Small intestine (tissue), 7 donors: ENCODE measurements around the gene PALLD. TPM values are rescaled to one million over a fixed set of nuclear protein-coding genes. Genes with fewer than 3 reads are reported as not detected.
A peak's percentile ranks its signal among the peaks of the same experiment; 100 is the strongest.

Experiments used
- DNase-seq, 2 donors: peaks; one replicate each; pipeline versions ENCODE4 v3.0.0 to v3.0.0-alpha.2; 2013
- FAIRE-seq: peaks from 2 replicates; lab custom pipeline; 2012; peaks lifted over from hg19 to GRCh38; lab: Jason Lieb, UNC
- H3K27ac ChIP-seq, 3 donors: one replicate each; pipeline ENCODE4 v1.5.1; 2013; ENCODE audit warnings: low read length in 2 of 3, mild to moderate bottlenecking in 2 of 3, control low read depth in 1 of 3, inconsistent platforms in 1 of 3, low read depth in 1 of 3, moderate library complexity in 1 of 3
- H3K27me3 ChIP-seq, 3 donors: one replicate each; pipeline ENCODE4 v1.6.1; 2013; ENCODE audit warnings: low read length in 3 of 3, inconsistent platforms in 1 of 3; ENCODE audit not compliant: control insufficient read depth in 3 of 3, insufficient read depth in 3 of 3
- H3K36me3 ChIP-seq, 3 donors: one replicate each; pipeline ENCODE4 v1.6.1; 2013; ENCODE audit warnings: low read length in 3 of 3, inconsistent platforms in 1 of 3, low read depth in 1 of 3, mild to moderate bottlenecking in 1 of 3, moderate library complexity in 1 of 3; ENCODE audit not compliant: control insufficient read depth in 3 of 3, insufficient read depth in 2 of 3
- H3K4me1 ChIP-seq, 3 donors: one replicate each; pipeline ENCODE4 v1.6.1; 2013; ENCODE audit warnings: low read length in 2 of 3, inconsistent platforms in 1 of 3, low read depth in 1 of 3, mild to moderate bottlenecking in 1 of 3, moderate library complexity in 1 of 3; ENCODE audit not compliant: control insufficient read depth in 3 of 3, insufficient read depth in 2 of 3
- H3K4me3 ChIP-seq, 3 donors: one replicate each; pipeline ENCODE4 v1.5.1; 2013; ENCODE audit warnings: low read length in 3 of 3, control low read depth in 1 of 3, inconsistent platforms in 1 of 3, low read depth in 1 of 3, mild to moderate bottlenecking in 1 of 3, moderate library complexity in 1 of 3
- H3K9me3 ChIP-seq, 2 donors: one replicate each; pipeline ENCODE4 v1.6.1; 2013; ENCODE audit warnings: low read depth in 1 of 2, low read length in 1 of 2; ENCODE audit not compliant: control insufficient read depth in 2 of 2, insufficient read depth in 1 of 2
- WGBS, 3 donors: extraction: QIAGEN DNeasy Blood & Tissue Kit; methylation state at CpG; one replicate each; pipeline ENCODE4 v1.1.7; 2013; 5-methylcytosine and 5-hydroxymethylcytosine counted together
- polyA plus RNA-seq, 4 donors: library from polyadenylated mRNA; stranded (reverse) in 3 of 4; unstranded in 1 of 4; fragments of 200-250 nt in 3 of 4; fragments of 120-200 nt in 1 of 4; gene quantifications; one replicate each; pipeline versions ENCODE4 v1.2.1 to v1.2.3, GENCODE V29; 2013
- donor health status: healthy with polysubstance abuse.
- donor health status: control.
- donor health status: control.
- donor health status: Bipolar disorder and iron deficiency.
- donor health status: healthy.

The PALLD gene
- polyA plus RNA-seq, 4 donors = 31.3 to 58.9 (median 38.0) TPM

- no peaks in the 10 kb centered on the region for H3K27me3 ChIP-seq
- no peaks in the 10 kb centered on the region for H3K9me3 ChIP-seq
- FAIRE-seq (peak; percentile 94), DNase-seq (peak; percentile 46 to 49)
- H3K4me3 ChIP-seq = no peak overlapping the region
- no peaks in the 10 kb centered on the region for H3K4me1 ChIP-seq
- H3K27ac ChIP-seq = no peak overlapping the region
- H3K36me3 ChIP-seq = peaks cover 4 to 10% (median 5%) of the 10 kb centered on the region in 3 donors
- 66 to 74% (median 72%) methylated on average over 8 of the region's 8 CpGs for WGBS, 3 donors
Measured at GRCh38 chr4:168917138-168917779, 420.4 kb downstream of the PALLD start.

DNA sequence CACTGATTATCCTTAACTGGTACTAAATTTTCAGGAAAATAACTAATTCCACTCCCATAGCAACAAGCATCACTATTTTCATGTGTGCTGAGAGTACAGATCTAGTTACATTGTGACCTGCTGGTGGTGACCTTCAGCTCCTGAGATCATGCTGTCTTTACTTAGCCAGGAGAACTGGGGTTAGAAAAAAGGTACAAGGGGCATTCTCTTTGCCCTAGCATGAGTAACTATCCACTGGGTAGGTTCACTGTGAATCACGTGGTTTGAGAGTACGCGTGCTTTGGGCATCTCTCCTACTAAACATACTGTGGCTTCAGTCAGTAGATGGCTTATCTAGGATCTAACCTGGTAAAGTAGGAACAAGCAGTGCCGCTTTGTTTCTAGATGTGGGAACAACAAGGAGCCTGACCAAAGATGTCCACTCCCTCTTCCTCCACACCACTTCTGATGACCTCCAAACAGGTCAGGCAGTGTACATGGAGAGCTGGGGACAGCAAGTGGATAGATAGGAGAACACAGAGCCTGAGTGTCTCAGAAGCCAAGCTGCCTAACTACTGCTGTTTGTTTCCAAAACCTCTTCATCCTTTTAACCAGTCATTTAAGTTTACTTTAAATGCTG is 423.0 kb downstream of the PALLD start:
- DNase-seq (no peak), FAIRE-seq (no peak)
- H3K27ac ChIP-seq = no peak overlapping the region
- H3K27me3 ChIP-seq = no peaks in the 10 kb centered on the region
- peaks cover 5 to 12% (median 7%) of the 10 kb centered on the region in 3 donors for H3K36me3 ChIP-seq
- no peaks in the 10 kb centered on the region for H3K9me3 ChIP-seq
- H3K4me3 ChIP-seq = no peak overlapping the region
- no peaks in the 10 kb centered on the region for H3K4me1 ChIP-seq
- 91 to 93% (median 92%) methylated on average over 4 of the region's 4 CpGs for WGBS, 3 donors

DNA sequence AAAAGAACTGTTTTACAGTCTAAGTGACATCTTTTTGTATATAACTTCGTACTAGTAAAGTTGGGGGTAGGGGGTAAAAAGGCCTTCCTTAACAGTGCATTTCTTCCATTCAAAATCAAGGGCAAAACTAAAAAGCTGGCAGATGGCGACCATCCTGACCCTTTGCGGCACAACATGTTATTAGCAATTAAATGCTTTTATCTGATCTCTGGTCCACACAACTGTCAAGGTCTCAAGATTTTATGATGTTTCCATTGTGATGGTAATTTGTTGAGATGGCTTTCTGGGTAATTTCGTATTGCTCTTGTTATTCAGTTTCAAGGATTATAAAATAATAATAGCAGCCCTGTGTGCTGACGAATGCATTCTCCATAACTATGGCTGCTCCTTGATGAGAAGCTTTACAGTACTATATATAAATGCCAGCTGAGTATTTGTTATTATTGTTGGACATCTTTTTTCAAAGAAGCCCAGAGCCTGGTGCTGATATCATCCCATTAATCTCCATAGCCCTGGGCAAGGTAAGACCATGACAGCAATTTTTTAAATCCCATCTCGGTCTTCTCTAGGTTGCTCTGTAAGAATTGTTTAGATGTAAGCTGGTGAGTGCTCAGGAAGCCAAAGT is 423.7 kb downstream of the PALLD start:
- peaks cover 5 to 12% (median 10%) of the 10 kb centered on the region in 3 donors for H3K36me3 ChIP-seq
- no peaks in the 10 kb centered on the region for H3K9me3 ChIP-seq
- no peak overlapping the region for H3K4me3 ChIP-seq
- H3K27me3 ChIP-seq = no peaks in the 10 kb centered on the region
- no peak overlapping the region for H3K27ac ChIP-seq
- 80 to 84% (median 80%) methylated on average over 6 of the region's 6 CpGs for WGBS, 3 donors
- DNase-seq (no peak), FAIRE-seq (no peak)
- no peaks in the 10 kb centered on the region for H3K4me1 ChIP-seq

DNA sequence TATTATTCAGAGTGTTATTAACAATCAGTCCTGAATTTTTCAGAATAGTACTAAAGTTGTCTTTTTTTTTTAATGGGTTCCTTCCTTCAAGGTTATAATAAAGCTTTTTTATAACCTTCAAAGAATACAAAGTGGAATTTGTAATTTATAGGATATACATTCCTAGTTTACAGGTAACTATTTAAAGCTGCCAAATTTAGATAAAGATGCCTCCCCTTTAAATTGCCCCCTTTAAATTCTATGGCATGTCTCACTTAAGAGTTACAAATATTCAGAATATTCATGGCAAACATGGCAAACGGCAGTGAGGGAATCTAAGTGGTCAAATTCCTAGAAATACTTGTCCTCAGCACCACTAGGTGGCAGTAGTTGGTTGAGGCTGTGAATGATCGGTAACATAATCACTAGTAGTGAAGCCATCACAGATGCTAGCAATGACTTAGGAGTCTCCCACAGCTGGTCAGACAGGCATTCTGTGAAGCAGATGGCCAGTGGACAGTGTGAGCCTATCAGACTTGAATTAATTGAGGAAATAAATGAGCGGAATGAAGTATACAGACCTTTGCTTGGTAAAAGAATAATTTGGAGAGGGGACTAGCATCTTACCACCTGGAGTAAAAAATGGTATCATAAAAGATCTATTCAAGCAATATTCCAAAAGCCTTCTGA is 426.8 kb downstream of the PALLD start:
- WGBS, 3 donors = 11 to 15% (median 12%) methylated on average over 3 of the region's 3 CpGs
- H3K9me3 ChIP-seq = no peaks in the 10 kb centered on the region
- no peak overlapping the region for H3K27ac ChIP-seq
- DNase-seq (peak; percentile 75 to 81), FAIRE-seq (peak; percentile 57)
- H3K4me1 ChIP-seq = no peaks in the 10 kb centered on the region
- H3K36me3 ChIP-seq = peaks cover 8 to 16% (median 10%) of the 10 kb centered on the region in 3 donors
- no peak overlapping the region for H3K4me3 ChIP-seq
- H3K27me3 ChIP-seq = no peaks in the 10 kb centered on the region

GRCh38 chr4:168924667-168925066 is 427.8 kb downstream of the PALLD start:
- 93 to 95% (median 94%) methylated on average over 2 of the region's 2 CpGs for WGBS, 3 donors
- no peaks in the 10 kb centered on the region for H3K9me3 ChIP-seq
- no peak overlapping the region for H3K4me3 ChIP-seq
- DNase-seq (no peak), FAIRE-seq (no peak)
- no peaks in the 10 kb centered on the region for H3K27me3 ChIP-seq
- H3K36me3 ChIP-seq = peaks cover 8 to 18% (median 10%) of the 10 kb centered on the region in 3 donors
- no peaks in the 10 kb centered on the region for H3K4me1 ChIP-seq
- no peak overlapping the region for H3K27ac ChIP-seq

GRCh38 chr4:168925789-168926490 is 429.1 kb downstream of the PALLD start:
- Histone ChIP-seq H3K4me3 (no peak overlapping the region), H3K4me1 (no peaks in the 10 kb centered on the region), H3K27me3 (no peaks in the 10 kb centered on the region), H3K9me3 (peaks cover 0 to 7% of the 10 kb centered on the region in 2 donors), H3K27ac (no peak overlapping the region), H3K36me3 (peaks cover 4 to 18% (median 16%) of the 10 kb centered on the region in 3 donors)
- FAIRE-seq = no peak
- no peak for DNase-seq
- 88 to 91% (median 91%) methylated on average over 5 of the region's 5 CpGs for WGBS, 3 donors

- H3K36me3 ChIP-seq = peaks cover 4 to 16% (median 15%) of the 10 kb centered on the region in 3 donors
- DNase-seq = no peak
- FAIRE-seq = no peak
- H3K27me3 ChIP-seq = no peaks in the 10 kb centered on the region
- H3K4me1 ChIP-seq = no peaks in the 10 kb centered on the region
- no peak overlapping the region for H3K4me3 ChIP-seq
- WGBS, 3 donors = 86 to 95% (median 94%) methylated on average over 2 of the region's 2 CpGs
- peaks cover 0 to 14% of the 10 kb centered on the region in 2 donors for H3K9me3 ChIP-seq
- no peak overlapping the region for H3K27ac ChIP-seq
Measured at GRCh38 chr4:168928346-168928745, 431.5 kb downstream of the PALLD start.

- DNase-seq (no peak), FAIRE-seq (no peak)
- WGBS, 3 donors = 91 to 94% (median 92%) methylated on average over 3 of the region's 3 CpGs
- Histone ChIP-seq H3K4me1 (no peaks in the 10 kb centered on the region), H3K27ac (no peak overlapping the region), H3K27me3 (no peaks in the 10 kb centered on the region), H3K36me3 (peaks cover 4 to 16% (median 15%) of the 10 kb centered on the region in 3 donors), H3K9me3 (peaks cover 0 to 15% of the 10 kb centered on the region in 2 donors), H3K4me3 (no peak overlapping the region)
Measured at GRCh38 chr4:168928875-168929274, 432.0 kb downstream of the PALLD start.
